Stimulated activated CD8-positive, alpha-beta memory T cell treated with anti-CD3 and anti-CD28 coated beads, Interleukin-7, amount 100 ng/mL, for 48 hours (primary cell): ENCODE data around the gene N4BP2.
"Not testable (repeated sequence)": the region's sequence is repeated elsewhere in the genome, so short reads cannot be mapped to it uniquely, and the experiment has no call there.

Experiments used
- DNase-seq, 2 donors: peaks; one replicate each; pipeline ENCODE4 v3.0.0-alpha.2; 2020; ENCODE audit warnings: low read depth in 1 of 2; ENCODE audit errors: extremely low read depth in 1 of 2

Gene N4BP2

DNA sequence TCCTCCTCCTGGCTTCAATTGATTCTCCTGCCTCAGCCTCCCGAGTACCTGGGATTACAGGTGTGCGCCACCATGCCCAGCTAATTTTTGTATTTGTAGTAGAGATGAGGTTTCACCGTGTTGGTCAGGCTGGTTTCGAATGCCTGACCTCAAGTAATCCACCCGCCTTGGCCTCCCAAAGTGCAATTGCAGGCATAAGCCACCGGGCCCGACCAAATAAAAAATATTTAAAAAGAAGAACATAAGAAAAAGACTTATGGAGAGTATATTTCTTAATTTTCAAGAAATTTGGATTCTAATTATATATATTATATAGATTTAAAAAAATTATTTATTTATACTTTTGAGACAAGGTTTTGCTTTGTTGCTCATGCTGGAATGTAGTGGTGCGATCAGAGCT is 29.8 kb downstream of the N4BP2 start:
- no peak for DNase-seq

DNA sequence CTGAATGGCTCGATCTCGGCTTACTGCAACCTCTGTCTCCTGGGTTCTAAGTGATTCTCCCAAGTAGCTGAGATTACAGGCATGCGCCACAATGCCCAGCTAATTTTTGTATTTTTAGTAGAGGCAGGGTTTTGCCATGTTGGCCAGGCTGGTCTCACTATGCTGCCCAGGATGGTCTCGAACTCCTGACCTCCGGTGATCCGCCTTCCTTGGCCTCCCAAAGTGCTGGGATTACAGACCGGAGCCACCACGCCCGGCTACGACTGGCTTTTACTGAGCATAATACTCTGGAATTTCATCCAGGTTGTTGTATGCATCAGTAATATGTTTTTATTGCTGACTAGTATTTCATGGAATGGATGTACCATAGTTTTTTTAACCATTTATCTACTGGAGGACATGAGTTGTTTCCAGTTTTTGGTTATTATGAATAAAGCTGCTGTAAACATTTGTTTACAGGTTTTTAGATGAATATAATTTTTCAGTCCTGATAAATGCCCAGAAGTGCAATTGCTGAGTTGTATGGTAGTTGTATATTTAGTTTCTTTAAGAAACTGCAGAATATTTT is 31.2 kb downstream of the N4BP2 start:
- DNase-seq = no peak

DNA sequence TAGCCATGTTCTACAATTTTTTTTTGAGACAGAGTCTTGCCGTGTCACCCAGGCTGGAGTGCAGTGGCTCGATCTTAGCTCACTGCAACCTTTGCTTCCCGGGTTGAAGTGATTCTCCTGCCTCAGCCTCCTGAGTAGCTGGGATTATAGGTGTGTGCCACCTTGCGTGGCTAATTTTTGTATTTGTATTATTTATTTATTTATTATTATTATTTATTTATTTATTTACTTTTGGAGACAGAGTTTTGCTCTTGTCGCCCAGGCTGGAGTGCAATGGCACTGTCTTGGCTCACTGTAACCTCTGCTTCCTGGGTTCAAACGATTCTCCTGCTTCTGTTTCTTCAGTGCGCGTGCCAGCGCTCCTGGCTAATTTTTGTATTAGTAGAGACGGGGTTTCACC is 36.8 kb downstream of the N4BP2 start:
- not testable (repeated sequence) for DNase-seq

DNA sequence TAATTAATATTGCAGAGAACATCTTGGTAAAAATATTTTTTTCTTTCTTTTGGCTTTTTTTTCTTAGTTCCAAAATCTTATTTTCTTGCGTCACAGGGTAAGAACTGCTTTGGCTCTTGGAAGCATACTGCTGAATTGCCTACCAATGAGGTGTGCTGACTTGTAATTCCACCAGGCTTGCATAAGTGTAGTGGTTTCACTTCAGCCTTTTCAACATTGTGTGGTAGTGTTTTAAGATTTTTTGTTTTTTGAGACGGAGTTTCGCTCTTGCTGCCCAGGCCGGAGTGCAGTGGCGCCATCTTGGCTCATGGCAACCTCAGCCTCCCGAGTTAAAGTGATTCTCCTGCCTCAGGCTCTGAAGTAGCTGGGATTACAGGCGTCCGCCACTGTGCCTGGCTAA is 42.4 kb downstream of the N4BP2 start:
- DNase-seq = no peak

DNA sequence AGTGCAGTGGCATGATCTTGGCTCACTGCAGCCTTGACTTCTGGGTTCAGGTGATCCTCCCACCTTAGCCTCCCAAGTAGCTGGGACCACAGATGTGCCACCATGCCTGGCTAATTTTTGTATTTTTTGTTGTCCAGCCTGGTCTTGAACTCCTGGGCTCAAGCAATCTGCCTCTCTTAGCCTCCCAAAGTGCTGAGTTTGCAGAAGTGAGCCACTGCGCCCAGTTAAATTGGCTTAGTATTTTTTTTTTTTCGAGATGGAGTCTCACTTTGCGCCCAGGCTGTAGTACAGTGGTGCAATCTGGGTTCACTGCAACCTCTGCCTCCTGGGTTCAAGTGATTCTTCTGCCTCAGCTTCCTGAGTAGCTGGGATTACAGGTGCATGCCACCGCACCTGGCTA is 50.5 kb downstream of the N4BP2 start:
- not testable (repeated sequence) for DNase-seq

DNA sequence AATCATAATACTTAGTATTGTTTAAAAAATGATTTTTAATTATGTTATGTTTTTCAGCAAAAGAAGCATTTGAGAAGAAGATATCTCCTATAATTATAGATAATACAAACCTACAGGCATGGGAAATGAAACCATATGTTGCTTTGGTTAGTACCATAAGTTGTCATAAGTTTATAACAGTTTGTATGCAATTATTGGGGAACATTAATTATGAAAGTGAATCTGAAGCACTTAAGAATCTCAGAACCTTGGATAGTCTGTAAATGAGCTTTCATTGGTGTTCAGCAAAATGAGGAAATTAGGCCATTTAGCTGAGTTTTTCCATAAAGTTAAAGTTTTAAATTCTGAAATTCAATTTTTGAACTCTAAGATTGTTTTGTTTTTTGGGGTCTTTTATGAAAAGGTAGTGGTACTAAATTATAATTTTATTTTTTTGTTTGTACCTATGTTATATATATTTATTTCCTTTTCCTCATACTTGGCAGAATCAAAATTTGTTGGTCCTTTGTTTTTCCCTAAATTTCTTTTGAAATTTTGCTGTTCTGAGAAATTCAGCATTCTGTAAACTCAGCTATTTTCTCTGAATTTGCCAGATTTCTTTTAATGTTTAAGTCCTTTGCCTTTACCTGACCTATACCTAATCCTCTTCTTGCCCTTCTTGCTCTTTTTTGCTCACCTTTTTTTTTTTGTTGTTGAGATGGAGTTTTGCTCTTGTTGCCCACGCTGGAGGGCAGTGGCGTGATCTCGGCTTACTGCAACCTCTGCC is 55.6 kb downstream of the N4BP2 start:
- DNase-seq = no peak

DNA sequence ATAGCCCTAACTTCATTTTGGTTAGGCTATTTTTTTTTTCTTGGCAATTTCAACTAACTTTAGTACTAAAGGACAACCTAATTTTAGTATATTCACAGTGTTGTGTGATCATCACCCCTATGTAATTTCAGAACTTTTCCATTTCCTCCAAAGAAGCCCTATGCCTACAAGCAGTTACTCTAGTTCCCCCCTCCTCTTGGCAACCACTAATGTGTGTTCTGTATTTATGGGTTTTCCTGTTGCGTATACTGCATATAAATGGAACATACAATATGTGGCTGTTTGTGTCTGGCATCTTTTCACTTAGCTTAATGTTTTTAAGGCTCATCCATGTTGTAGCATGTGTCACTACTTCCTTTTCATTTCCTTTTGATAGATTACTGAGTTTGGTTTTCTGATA is 57.6 kb downstream of the N4BP2 start:
- DNase-seq = no peak

DNA sequence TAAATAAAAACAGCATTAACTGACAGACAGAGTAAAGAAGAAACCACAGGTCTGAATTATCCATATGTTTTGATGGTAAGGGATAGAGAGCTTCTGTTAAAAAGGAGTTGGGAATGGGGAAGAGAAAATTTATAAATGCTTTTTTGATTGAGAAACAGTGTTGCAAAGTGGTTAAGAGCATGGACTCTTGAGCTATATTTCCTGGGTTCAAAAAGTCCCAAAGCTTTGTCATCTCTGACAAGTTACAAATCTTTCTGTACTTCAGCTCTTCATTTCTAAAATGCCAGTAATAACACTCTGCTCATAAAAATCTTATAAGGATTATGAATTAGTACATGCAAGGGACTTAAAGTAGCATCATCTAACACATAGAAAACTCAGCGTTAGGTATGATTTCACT is 62.2 kb downstream of the N4BP2 start:
- DNase-seq = no peak

DNA sequence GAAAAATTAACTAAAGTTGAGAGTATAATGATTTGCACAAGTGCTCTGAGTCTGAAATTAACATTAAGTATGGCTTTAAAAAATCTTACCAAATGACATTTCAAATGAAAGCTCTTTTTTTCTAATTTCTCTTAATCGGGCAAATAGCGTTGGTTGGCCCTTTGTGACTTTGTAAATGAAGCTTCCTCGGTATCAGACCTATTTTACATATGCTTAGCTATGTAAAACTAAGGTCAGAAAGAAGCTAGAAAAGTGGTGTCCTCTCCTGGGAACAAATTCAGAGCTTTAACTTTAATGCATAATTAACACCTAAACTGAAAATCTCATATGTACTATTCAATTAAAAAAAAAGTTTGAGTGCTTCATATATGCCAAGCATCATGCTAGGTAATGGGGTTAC is 62.7 kb downstream of the N4BP2 start:
- DNase-seq = no peak

DNA sequence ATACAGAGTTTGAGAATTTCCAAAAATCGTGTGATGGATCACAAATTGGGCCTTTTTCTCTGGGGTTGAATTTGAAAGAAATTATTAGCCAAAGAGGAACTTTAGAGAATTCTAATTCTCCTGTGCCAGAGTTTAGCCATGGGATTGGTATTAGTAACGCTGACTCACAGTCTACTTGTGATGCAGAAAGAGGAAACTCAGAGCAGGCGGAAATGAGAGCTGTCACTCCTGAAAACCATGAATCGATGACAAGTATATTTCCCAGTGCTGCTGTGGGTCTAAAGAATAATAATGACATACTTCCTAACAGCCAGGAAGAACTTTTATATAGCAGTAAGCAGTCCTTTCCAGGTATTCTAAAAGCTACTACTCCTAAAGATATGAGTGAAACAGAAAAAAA is 64.9 kb downstream of the N4BP2 start:
- peak in 1 of 2 donors; percentile 18 for DNase-seq

DNA sequence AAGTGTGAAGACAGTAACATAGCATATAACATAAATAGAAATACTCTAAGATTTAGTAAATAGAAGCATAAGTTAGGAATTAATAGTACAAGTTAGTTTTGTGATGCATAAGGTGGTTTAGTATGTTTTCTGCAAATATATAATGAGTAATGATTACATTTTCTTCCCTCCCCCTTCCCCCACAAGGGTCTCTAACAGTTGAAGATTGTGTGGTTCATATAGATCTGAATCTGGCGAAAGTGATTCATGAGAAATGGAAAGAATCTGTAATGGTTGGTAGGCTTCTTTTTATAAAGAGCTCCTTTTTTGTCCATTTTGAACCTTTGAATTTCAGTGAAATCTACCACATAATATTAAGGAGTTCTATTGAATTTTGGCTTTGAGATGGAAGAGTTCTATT is 66.3 kb downstream of the N4BP2 start:
- no peak for DNase-seq

DNA sequence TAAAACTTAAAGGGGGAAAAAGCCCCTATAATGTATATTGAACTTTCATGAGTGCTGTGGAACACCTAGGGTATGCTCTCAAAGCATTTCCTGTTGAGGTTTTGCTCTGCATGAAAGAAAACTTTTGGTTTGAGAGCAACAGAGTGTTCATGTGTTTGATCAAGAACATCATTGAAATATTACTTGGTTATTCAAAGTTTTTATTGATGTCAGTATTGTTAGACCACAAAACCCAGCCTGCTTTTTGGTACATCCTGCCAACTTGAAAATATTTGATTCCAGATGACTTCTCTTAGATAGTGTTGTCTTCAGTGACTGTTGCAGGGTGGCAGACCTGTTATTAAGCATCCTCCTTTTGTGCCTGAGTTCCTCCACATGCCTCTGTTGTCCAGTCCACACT is 68.0 kb downstream of the N4BP2 start:
- DNase-seq = no peak

DNA sequence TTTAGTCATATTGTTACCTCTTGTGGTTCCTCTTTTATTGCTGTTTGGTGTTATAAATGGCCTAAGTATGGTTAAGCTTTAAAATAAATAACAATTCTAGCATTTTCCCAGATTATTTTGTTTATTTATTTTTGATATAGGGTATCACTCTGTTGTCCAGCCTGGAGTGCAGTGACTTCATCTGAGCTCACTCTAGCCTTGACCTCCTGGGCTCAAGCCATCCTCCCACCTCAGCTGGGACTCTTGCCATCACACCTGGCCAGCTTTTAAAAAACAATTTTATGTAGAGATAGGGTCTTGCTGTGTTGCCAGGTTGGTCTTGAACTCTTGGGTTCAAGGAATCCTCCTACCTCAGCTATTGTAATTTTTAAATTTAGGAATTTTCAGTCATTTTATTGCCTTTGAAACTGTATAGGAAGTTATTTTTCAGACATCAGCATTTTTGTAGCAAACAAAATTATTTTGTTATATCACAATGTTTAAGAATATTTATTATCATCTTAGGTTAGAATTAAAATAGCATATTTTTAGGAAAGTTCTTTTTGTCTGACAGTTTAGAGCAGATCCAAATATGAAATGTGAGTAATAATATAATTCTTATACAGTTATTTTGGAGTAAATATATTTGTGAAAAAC is 73.9 kb downstream of the N4BP2 start:
- no peak for DNase-seq

DNA sequence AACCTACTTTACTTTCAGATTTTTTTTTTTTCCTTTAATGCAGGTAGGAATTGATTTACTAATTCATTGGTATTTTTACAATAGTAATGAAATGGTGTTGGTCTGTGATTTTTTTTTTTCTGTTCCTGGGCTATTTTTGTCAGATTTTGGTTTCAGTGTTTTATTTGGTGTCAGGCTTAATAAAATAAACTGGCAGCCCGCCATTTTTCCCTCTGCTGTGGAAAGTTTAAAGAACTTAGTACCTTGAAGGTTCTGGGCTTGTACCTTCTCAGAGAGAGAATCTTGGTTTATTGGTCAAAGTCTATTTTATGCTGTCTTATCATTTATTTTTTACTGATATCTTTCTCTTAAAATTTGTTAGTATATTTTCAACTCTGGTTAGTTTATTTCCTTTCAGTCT is 76.2 kb downstream of the N4BP2 start:
- DNase-seq = no peak

DNA sequence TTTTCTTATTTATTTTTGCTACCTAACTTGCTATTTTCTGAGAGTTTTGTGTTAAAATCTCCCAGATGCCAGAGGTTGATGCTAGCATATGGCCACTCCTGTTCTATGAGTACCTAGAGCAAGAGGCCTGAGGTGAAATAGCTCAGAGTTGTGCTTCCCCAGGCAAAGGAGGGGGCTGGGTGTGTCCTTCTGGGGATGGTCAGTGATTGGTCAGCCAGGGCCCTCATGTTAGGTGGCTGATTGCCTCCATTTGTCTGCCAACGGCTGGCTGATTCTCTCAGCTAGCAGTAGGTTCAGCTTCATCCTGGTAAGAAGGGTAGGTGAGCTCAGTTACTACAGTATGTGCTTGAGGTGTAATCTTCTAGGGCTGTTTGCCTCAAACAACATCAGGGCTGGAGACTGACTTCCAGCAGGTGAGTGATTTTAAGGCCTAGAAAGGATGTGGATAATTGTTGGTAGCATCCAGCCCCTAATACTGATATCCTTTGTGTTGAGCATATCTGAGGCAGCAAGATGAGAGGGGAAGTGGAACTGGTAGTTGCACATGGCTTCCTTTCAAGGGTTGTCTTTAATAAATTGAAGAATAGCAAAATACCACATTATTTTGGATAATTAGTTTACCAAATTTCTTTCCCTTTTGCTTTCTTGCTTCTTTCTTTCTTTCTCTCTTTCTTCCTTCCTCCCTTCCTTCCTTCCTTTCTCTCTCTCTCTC is 77.7 kb downstream of the N4BP2 start:
- no peak for DNase-seq

DNA sequence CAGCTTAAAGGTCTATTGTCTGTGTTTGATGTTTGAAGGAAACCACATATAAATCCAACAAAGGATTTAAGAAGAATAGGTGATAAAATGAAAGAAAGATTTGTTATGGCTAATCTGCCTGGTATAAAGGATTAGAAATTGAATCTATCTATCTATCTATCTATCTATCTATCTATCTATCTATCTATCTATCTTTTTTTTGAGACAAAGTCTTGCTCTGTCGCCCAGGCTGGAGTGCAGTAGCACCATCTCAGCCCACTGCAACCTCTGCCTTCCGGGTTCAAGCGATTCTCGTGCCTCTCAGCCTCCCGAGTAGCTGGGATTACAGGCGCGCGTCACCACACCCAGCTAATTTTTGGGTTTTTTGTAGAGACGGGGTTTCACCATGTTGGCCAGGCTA is 79.6 kb downstream of the N4BP2 start:
- not testable (repeated sequence) for DNase-seq

DNA sequence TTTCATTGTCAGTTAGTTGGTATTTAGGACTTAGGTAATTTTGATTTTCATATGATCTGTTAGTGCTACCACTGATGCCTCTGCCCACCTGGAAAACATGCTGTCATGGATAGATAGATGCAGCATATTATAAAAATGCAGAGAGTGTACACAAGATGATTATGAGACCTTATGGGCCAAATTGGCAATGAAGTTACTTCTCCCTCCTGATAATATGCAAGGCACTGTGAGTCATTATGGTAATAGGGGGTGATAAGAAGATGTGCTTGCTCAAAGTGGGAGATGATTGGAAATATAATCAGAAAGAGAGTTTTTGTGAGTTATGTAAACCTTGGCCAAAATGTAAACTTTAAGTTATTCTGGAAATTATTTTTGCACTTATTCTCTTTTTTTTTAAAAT is 83.5 kb downstream of the N4BP2 start:
- DNase-seq = no peak

DNA sequence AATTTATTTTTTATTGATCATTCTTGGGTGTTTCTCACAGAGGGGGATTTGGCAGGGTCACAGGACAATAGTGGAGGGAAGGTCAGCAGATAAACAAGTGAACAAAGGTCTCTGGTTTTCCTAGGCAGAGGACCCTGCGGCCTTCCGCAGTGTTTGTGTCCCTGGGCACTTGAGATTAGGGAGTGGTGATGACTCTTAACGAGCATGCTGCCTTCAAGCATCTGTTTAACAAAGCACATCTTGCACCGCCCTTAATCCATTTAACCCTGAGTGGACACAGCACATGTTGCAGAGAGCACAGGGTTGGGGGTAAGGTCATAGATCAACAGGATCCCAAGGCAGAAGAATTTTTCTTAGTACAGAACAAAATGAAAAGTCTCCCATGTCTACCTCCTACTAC is 83.9 kb downstream of the N4BP2 start:
- DNase-seq = not testable (repeated sequence)

DNA sequence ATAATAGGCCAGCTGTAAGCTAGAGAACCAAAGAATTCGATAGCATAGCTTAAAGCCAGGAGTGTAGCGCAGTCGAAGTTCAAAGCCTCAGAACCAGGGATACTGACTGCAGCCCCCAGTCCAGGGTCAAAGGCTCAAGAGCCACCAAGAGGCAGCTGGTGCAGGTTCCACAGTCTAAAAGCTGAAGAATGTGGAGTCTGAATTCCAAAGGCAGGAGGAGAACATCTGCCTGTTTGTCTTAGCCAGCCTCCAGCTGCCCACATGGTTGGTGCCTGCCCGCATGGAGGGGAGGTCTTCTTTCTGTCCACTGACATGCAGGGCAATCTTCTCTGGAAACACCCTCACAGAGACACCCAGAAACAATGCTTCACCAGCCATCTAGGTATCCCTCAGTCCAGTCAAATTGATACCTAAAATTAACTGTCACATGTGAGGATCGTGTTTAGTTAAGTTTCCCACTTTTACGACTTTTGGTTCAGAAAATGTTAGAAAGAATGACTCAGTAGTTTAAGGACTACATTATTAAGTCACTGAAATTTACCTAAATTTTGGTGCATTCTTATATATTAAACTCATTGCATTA is 87.4 kb downstream of the N4BP2 start:
- no peak for DNase-seq

DNA sequence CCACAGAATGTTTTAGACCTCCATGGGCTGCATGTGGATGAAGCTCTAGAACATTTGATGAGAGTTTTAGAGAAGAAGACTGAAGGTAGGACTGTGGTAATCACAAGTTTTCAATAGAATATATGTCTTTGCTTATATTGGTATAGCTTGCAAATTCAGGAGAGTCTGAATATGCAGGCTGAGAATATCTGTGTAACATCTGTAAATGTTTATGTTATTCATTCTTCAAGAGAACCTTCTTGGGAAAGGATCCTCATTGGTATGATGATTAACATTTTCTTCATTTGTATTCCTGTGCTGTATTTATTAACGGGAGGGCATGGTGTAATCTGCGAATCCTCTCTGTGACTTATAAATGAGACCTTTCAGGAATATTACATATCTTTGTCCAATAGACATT is 88.1 kb downstream of the N4BP2 start:
- DNase-seq = no peak

DNA sequence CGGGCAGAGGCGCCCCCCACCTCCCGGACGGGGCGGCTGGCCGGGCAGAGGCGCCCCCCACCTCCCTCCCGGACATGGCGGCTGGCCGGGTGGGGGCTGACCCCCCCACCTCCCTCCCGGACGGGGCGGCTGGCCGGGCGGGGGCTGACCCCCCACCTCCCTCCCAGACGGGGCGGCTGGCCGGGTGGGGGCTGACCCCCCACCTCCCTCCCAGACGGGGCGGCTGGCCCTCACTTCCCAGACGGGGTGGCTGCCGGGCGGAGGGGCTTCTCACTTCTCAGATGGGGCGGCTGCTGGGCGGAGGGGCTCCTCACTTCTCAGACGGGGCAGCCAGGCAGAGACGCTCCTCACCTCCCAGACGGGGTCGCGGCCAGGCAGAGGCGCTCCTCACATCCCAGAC is 90.8 kb downstream of the N4BP2 start:
- DNase-seq = not testable (repeated sequence)
